HG03135 (cell line): ENCODE data around the gene C2orf42.
A peak's percentile ranks its signal among the peaks of the same experiment; 100 is the strongest.
"Not testable (repeated sequence)": the region's sequence is repeated elsewhere in the genome, so short reads cannot be mapped to it uniquely, and the experiment has no call there.

ENCODE experiments used
- ATAC-seq: cut with Tn5 transposase; IDR thresholded peaks from one replicate; pipeline ENCODE4 v1.9.1; 2021; ENCODE audit warnings: mild to moderate bottlenecking, moderate library complexity; ENCODE audit not compliant: unreplicated experiment

C2orf42 gene

GRCh38 chr2:70190418-70191243, at the start of gene C2orf42:
Gene C2orf42 (minus strand): TSS chr2:70191019. CDS start chr2:70181985, 9,034 bp downstream.
- ATAC-seq = peak; percentile 84

- no peak for ATAC-seq
These were observed 49.8 kb upstream of the C2orf42 start for GRCh38 chr2:70240599-70240998.

- no peak for ATAC-seq
These were observed 43.1 kb upstream of the C2orf42 start for GRCh38 chr2:70233926-70234325.

- ATAC-seq = no peak
These were observed 36.0 kb upstream of the C2orf42 start for GRCh38 chr2:70226781-70227180.

- not testable (repeated sequence) for ATAC-seq
These were observed 32.5 kb upstream of the C2orf42 start for GRCh38 chr2:70223305-70223704.

- ATAC-seq = no peak
These were observed 24.2 kb upstream of the C2orf42 start for GRCh38 chr2:70214953-70215549.

- ATAC-seq = no peak
These were observed 23.5 kb upstream of the C2orf42 start for GRCh38 chr2:70214365-70214764.

- ATAC-seq = no peak
These were observed 21.6 kb upstream of the C2orf42 start for GRCh38 chr2:70212298-70212932.

- ATAC-seq = no peak
These were observed 20.8 kb upstream of the C2orf42 start for GRCh38 chr2:70211595-70211994.

GRCh38 chr2:70204452-70204851, 13.6 kb upstream of the C2orf42 start:
- ATAC-seq = no peak

GRCh38 chr2:70203086-70203485, 12.3 kb upstream of the C2orf42 start:
- ATAC-seq = no peak

- ATAC-seq = no peak
These were observed 11.5 kb upstream of the C2orf42 start for GRCh38 chr2:70202236-70202806.

- ATAC-seq = no peak
These were observed 11.0 kb upstream of the C2orf42 start for GRCh38 chr2:70201831-70202230.

GRCh38 chr2:70201225-70201768, 10.5 kb upstream of the C2orf42 start:
- no peak for ATAC-seq

- no peak for ATAC-seq
These were observed 8.6 kb upstream of the C2orf42 start for GRCh38 chr2:70199320-70199864.

GRCh38 chr2:70192516-70192915, 1.7 kb upstream of the C2orf42 start:
- no peak for ATAC-seq

- ATAC-seq = no peak
These were observed 471 bp upstream of the C2orf42 start for GRCh38 chr2:70191244-70191735.

GRCh38 chr2:70188460-70188859, 2.4 kb downstream of the C2orf42 start:
- no peak for ATAC-seq

GRCh38 chr2:70187170-70187569, 3.6 kb downstream of the C2orf42 start:
- not testable (repeated sequence) for ATAC-seq

- ATAC-seq = no peak
These were observed 8.1 kb downstream of the C2orf42 start for GRCh38 chr2:70182689-70183088.
